SU-DHL-6 (cell line): ENCODE results near the gene KCNK4.

Source experiments
- EZH2phosphoT487 ChIP-seq: fragments of 200-600 bp; sonication (generic), shearing (Covaris generic); conservative IDR thresholded peaks from 2 replicates; pipeline ENCODE4 v1.6.1; 2018; ENCODE audit warnings: mild to moderate bottlenecking, antibody characterized with exemption, low read length, moderate library complexity, mixed read lengths
- TF ChIP-seq, protein P1 (sequence below): fragments of 200-600 bp; sonication (generic); IDR thresholded peaks from one replicate; pipeline ENCODE4 v1.5.1; 2017; ENCODE audit warnings: antibody characterized with exemption, mild to moderate bottlenecking, low read length, moderate library complexity; ENCODE audit not compliant: insufficient read depth, poor library complexity, severe bottlenecking

DNA sequence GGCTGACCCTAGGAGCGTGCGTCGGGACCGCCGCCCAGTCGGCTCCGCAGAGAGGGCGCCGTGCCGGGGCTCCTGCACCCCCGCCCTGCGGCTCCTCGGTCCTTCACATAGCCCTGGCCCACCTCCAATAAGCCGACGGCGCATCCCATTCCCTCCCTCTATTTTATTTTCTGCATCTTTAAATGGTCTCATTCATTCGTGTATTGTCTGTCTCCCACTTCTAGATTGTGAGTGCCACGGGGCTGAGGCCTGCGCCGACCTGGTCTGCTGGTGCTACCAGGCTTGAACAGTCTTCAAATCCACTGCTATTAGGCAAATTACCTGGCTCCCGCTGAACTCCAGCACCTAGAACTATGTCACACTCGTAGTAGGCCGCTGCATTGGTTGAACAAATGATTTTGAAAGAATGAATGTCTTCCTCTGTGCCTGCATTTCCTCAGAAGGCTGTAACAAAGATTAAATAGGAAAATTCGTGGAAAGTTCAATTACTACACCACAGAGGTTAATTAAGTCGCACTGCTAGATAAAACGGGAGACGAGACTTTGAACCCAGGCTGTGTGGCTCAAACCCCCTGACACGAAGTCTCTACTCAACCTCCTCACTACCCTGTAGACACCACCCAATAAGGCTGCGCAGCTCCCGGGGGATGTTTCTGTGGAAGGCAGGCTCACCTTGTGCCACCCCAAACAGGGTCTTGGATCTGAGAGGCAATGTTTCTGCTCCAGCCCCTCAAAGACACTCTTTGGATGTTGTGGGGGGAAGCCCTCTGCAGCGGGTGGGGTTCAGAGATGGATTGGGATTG, 43.2 kb upstream of the KCNK4 start:
- TF ChIP-seq, protein P1, sequence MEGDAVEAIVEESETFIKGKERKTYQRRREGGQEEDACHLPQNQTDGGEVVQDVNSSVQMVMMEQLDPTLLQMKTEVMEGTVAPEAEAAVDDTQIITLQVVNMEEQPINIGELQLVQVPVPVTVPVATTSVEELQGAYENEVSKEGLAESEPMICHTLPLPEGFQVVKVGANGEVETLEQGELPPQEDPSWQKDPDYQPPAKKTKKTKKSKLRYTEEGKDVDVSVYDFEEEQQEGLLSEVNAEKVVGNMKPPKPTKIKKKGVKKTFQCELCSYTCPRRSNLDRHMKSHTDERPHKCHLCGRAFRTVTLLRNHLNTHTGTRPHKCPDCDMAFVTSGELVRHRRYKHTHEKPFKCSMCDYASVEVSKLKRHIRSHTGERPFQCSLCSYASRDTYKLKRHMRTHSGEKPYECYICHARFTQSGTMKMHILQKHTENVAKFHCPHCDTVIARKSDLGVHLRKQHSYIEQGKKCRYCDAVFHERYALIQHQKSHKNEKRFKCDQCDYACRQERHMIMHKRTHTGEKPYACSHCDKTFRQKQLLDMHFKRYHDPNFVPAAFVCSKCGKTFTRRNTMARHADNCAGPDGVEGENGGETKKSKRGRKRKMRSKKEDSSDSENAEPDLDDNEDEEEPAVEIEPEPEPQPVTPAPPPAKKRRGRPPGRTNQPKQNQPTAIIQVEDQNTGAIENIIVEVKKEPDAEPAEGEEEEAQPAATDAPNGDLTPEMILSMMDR = no peak
- no peak for TF ChIP-seq EZH2phosphoT487
